ENCODE results near the gene COQ7. TPM values are rescaled to one million over a fixed set of nuclear protein-coding genes. Genes with fewer than 3 reads are reported as not detected.

COQ7 gene
- total RNA-seq, 1 experiment from 2014 or later = 26.6 TPM

- ChIA-PET CTCF (interaction anchor here (1.2 kb wide), 1 partner anchor 11 kb away, joined by 3 read pairs; no protein-coding TSS in a partner anchor), RAD21 (ENCODE audit: low non-redundant PET in 1 of 2, low total read pairs in 2 of 2, uncharacterized antibody in 2 of 2, unreplicated experiment in 2 of 2) (no interaction called here), POLR2A (interaction anchor here (0.6 kb wide), 1 partner anchor 231 kb away, joined by 3 read pairs; no protein-coding TSS in a partner anchor)
- Histone ChIP-seq H3K27ac (ENCODE audit: low read depth, low read length) (no peak overlapping the region), H3K4me2 (ENCODE audit: low read length) (no peak overlapping the region), H3K27me3 (ENCODE audit: insufficient read depth, low read length) (no peaks in the 10 kb centered on the region), H3K9me3 (ENCODE audit: control insufficient read depth in 1 of 2, insufficient read depth in 1 of 2, low read depth in 1 of 2, low read length in 2 of 2) (peaks cover 0 to 11% of the 10 kb centered on the region in 2 experiments; a peak in 1 of 4 replicates), H3K4me1 (ENCODE audit: control insufficient read depth in 1 of 2, insufficient read depth in 2 of 2, low read length in 2 of 2) (peaks cover 31 to 38% of the 10 kb centered on the region in 2 experiments), H3K9me2 (ENCODE audit: insufficient read depth) (no peaks in the 10 kb centered on the region), H3K36me3 (ENCODE audit: control insufficient read depth in 1 of 2, insufficient read depth in 2 of 2, low read length in 2 of 2) (no peaks in the 10 kb centered on the region), H3K9ac (ENCODE audit: low read length) (no peak overlapping the region), H3K4me3 (replicated peaks in 1 of 2; ENCODE audit: low read depth in 1 of 2, low read length in 2 of 2) (no peak overlapping the region), H4K20me1 (ENCODE audit: insufficient read depth) (no peaks in the 10 kb centered on the region), H3K79me2 (ENCODE audit: insufficient read depth, low read length) (no peaks in the 10 kb centered on the region), H2AFZ (ENCODE audit: low read depth, low read length, poor library complexity, severe bottlenecking) (no peak overlapping the region)
- DNase-seq (ENCODE audit: low read depth, low spot score) (no peak), ATAC-seq (no peak)
- intact Hi-C loops (cut with micrococcal nuclease) = no loop called here
- no peak for TF ChIP-seq YY1 (IDR thresholded peaks at IDR 0.05; ENCODE audit: extremely low read depth, insufficient replicate concordance, low read depth, low read length)
- TF ChIP-seq CBX3 (IDR thresholded peaks at IDR 0.05; ENCODE audit: low read depth) = no peak
- TF ChIP-seq, protein P1, sequence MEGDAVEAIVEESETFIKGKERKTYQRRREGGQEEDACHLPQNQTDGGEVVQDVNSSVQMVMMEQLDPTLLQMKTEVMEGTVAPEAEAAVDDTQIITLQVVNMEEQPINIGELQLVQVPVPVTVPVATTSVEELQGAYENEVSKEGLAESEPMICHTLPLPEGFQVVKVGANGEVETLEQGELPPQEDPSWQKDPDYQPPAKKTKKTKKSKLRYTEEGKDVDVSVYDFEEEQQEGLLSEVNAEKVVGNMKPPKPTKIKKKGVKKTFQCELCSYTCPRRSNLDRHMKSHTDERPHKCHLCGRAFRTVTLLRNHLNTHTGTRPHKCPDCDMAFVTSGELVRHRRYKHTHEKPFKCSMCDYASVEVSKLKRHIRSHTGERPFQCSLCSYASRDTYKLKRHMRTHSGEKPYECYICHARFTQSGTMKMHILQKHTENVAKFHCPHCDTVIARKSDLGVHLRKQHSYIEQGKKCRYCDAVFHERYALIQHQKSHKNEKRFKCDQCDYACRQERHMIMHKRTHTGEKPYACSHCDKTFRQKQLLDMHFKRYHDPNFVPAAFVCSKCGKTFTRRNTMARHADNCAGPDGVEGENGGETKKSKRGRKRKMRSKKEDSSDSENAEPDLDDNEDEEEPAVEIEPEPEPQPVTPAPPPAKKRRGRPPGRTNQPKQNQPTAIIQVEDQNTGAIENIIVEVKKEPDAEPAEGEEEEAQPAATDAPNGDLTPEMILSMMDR (IDR thresholded peaks at IDR 0.05 in 2 of 3, conservative IDR thresholded peaks at IDR 0.05 in 1 of 3; ENCODE audit: borderline replicate concordance in 1 of 3, insufficient read depth in 1 of 3, low read depth in 2 of 3, low read length in 2 of 3) = no peak
- TF ChIP-seq ATF3 (IDR thresholded peaks at IDR 0.05) = no peak
- no peak for TF ChIP-seq POLR2AphosphoS5 (IDR thresholded peaks at IDR 0.05; ENCODE audit: low read depth, low read length)
- no TSS peak for BruUV-seq (replicated peaks)
Measured at GRCh38 chr16:19127674-19128131, 60.3 kb downstream of the COQ7 start.
